Mesenchymal stem cell (in vitro differentiated cells and primary cell): Measurements from ENCODE around the gene SLC16A5.

Experiments
- DNase-seq: peaks from one replicate; pipeline ENCODE4 v3.0.0-alpha.2; 2013
- H2AFZ ChIP-seq: one replicate; pipeline ENCODE4 v1.6.1; 2013; ENCODE audit warnings: low read depth, mild to moderate bottlenecking, control low read depth, inconsistent platforms, low read length, moderate library complexity
- H2AK5ac ChIP-seq: 2 replicates; pipeline ENCODE4 v1.6.1; 2013; ENCODE audit warnings: low read length, moderate library complexity, mild to moderate bottlenecking, inconsistent platforms; ENCODE audit not compliant: severe bottlenecking
- H2BK120ac ChIP-seq: one replicate; pipeline ENCODE4 v1.6.1; 2013; ENCODE audit warnings: low read depth, mild to moderate bottlenecking, inconsistent platforms, low read length, moderate library complexity
- H2BK12ac ChIP-seq, 2 experiments: one replicate each; pipeline ENCODE4 v1.6.1; 2013; ENCODE audit warnings: inconsistent platforms in 2 of 2, low read length in 2 of 2, mild to moderate bottlenecking in 2 of 2, moderate library complexity in 2 of 2, control low read depth in 1 of 2
- H2BK15ac ChIP-seq: one replicate; pipeline ENCODE4 v1.6.1; 2013; ENCODE audit warnings: mild to moderate bottlenecking, low read depth, inconsistent platforms; ENCODE audit not compliant: poor library complexity, severe bottlenecking
- H2BK5ac ChIP-seq: 2 replicates; pipeline ENCODE4 v1.6.1; 2013; ENCODE audit warnings: low read depth, mild to moderate bottlenecking, low read length, control low read depth, inconsistent platforms; ENCODE audit not compliant: poor library complexity, severe bottlenecking
- H3K14ac ChIP-seq, 2 experiments: one replicate each; pipeline ENCODE4 v1.6.1; 2013; ENCODE audit warnings: inconsistent platforms in 2 of 2, low read length in 2 of 2, control low read depth in 1 of 2, mild to moderate bottlenecking in 1 of 2, moderate library complexity in 1 of 2
- H3K18ac ChIP-seq, 2 experiments: one replicate each; pipeline ENCODE4 v1.6.1; 2013; ENCODE audit warnings: inconsistent platforms in 2 of 2, low read length in 2 of 2, control low read depth in 1 of 2, low read depth in 1 of 2, mild to moderate bottlenecking in 1 of 2
- H3K23ac ChIP-seq, 2 experiments: one replicate each; pipeline ENCODE4 v1.6.1; 2013; ENCODE audit warnings: inconsistent platforms in 2 of 2, low read length in 2 of 2, mild to moderate bottlenecking in 2 of 2, moderate library complexity in 2 of 2, control low read depth in 1 of 2
- H3K27ac ChIP-seq: 2 replicates; pipeline ENCODE4 v1.5.1; 2013; ENCODE audit warnings: mild to moderate bottlenecking, moderate library complexity, low read length, control low read depth, inconsistent platforms; ENCODE audit not compliant: poor library complexity, severe bottlenecking
- H3K27me3 ChIP-seq, 2 experiments: 2 replicates each; pipeline versions ENCODE4 v1.6.1 to v1.7.0; 2013; ENCODE audit warnings: low read length in 2 of 2, mild to moderate bottlenecking in 2 of 2, moderate library complexity in 2 of 2, control low read depth in 1 of 2, inconsistent platforms in 1 of 2; ENCODE audit not compliant: control insufficient read depth in 1 of 2, insufficient read depth in 1 of 2
- H3K36me3 ChIP-seq, 2 experiments: 2 replicates each; pipeline versions ENCODE4 v1.6.1 to v1.7.0; 2013; ENCODE audit warnings: low read length in 2 of 2, control low read depth in 1 of 2, inconsistent platforms in 1 of 2, low read depth in 1 of 2, mild to moderate bottlenecking in 1 of 2; ENCODE audit not compliant: insufficient read depth in 2 of 2, control insufficient read depth in 1 of 2
- H3K4ac ChIP-seq, 2 experiments: one replicate each; pipeline ENCODE4 v1.6.1; 2013; ENCODE audit warnings: inconsistent platforms in 2 of 2, low read length in 2 of 2, mild to moderate bottlenecking in 2 of 2, moderate library complexity in 2 of 2, control low read depth in 1 of 2, low read depth in 1 of 2
- H3K4me1 ChIP-seq: 2 replicates; pipeline ENCODE4 v1.6.1; 2013; ENCODE audit warnings: low read depth, low read length, control low read depth; ENCODE audit not compliant: control insufficient read depth, insufficient read depth
- H3K4me2 ChIP-seq: 2 replicates; pipeline ENCODE4 v1.6.1; 2013; ENCODE audit warnings: low read length, mild to moderate bottlenecking, inconsistent platforms; ENCODE audit not compliant: poor library complexity, severe bottlenecking
- H3K4me3 ChIP-seq, 2 experiments: 2 replicates each; pipeline versions ENCODE4 v1.5.1 to v1.7.0; 2013; ENCODE audit warnings: low read length in 2 of 2, mild to moderate bottlenecking in 2 of 2, control low read depth in 1 of 2, low read depth in 1 of 2; ENCODE audit not compliant: insufficient read depth in 1 of 2
- H3K79me1 ChIP-seq: replicated peaks from 2 replicates; pipeline ENCODE4 v1.6.1; 2013; ENCODE audit warnings: mild to moderate bottlenecking, control low read depth, low read length, inconsistent platforms; ENCODE audit not compliant: poor library complexity, severe bottlenecking
- H3K9ac ChIP-seq: 2 replicates; pipeline ENCODE4 v1.7.0; 2013; ENCODE audit warnings: mild to moderate bottlenecking, low read length, moderate library complexity
- H3K9me3 ChIP-seq: 2 replicates; pipeline ENCODE4 v1.7.0; 2013; ENCODE audit warnings: mild to moderate bottlenecking, low read length; ENCODE audit not compliant: control insufficient read depth
- H4K8ac ChIP-seq: one replicate; pipeline ENCODE4 v1.6.1; 2013; ENCODE audit warnings: inconsistent platforms, mild to moderate bottlenecking, low read length, moderate library complexity
- H4K91ac ChIP-seq: one replicate; pipeline ENCODE4 v1.6.1; 2013; ENCODE audit warnings: mild to moderate bottlenecking, low read length, inconsistent platforms
- WGBS: methylation state at CpG from one replicate; pipeline ENCODE4 v1.1.7; 2013; ENCODE audit warnings: mixed read lengths; 5-methylcytosine and 5-hydroxymethylcytosine counted together

The SLC16A5 gene

DNA sequence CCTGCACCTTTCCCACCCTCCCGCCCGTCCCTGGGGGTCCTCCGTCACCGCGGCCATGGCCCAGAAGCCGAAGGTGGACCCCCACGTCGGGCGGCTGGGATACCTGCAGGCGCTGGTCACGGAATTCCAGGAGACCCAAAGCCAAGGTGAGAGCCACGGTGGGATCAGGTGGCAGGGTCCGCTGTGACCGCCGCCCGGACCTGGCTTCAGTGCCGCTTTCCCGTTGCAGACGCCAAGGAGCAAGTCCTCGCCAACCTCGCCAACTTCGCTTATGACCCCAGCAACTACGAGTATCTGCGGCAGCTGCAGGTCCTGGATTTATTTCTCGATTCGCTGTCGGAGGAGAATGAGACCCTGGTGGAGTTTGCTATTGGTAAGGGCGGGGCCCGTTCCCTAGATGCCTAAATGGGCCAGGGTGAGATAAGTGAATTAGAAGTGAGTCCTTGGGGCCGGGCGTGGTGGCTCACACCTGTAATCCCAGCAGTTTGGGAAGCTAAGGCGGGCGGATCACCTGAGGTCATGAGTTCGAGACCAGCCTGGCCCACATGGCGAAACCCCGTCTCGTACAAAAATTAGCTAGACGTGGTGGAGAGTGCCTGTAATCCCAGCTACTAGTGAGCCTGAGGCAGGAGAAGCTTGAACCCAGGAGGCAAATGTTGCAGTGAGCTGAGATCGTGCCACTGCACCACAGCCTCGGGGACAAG lies 22.6 kb downstream of the SLC16A5 start:
- H3K14ac ChIP-seq = peak overlapping the region in 1 of 2 experiments; percentile 89
- H3K27ac ChIP-seq = no peak overlapping the region
- H4K91ac ChIP-seq = no peak overlapping the region
- H3K27me3 ChIP-seq = no peaks in the 10 kb centered on the region
- WGBS = 31% methylated on average over 40 of the region's 40 CpGs
- peaks cover 24% of the 10 kb centered on the region for H3K4me1 ChIP-seq
- peak overlapping the region; percentile 6 to 74 for H3K4ac ChIP-seq
- peaks cover 0 to 6% of the 10 kb centered on the region in 2 experiments for H3K36me3 ChIP-seq
- peaks cover 14% of the 10 kb centered on the region for H3K79me1 ChIP-seq
- no peak overlapping the region for H2AK5ac ChIP-seq
- H3K18ac ChIP-seq = peak overlapping the region in 1 of 2 experiments; percentile 55
- H3K23ac ChIP-seq = peak overlapping the region in 1 of 2 experiments; percentile 84
- H3K4me2 ChIP-seq = peak overlapping the region; percentile 98
- peak overlapping the region in 1 of 2 experiments; percentile 64 for H2BK12ac ChIP-seq
- H2BK120ac ChIP-seq = peak overlapping the region; percentile 75
- DNase-seq = no peak
- H3K9me3 ChIP-seq = no peaks in the 10 kb centered on the region
- H2AFZ ChIP-seq = peak overlapping the region; percentile 72
- H3K9ac ChIP-seq = peak overlapping the region; percentile 85
- no peak overlapping the region for H2BK15ac ChIP-seq
- H4K8ac ChIP-seq = peak overlapping the region; percentile 5
- peak overlapping the region; percentile 66 to 94 for H3K4me3 ChIP-seq
- no peak overlapping the region for H2BK5ac ChIP-seq

DNA sequence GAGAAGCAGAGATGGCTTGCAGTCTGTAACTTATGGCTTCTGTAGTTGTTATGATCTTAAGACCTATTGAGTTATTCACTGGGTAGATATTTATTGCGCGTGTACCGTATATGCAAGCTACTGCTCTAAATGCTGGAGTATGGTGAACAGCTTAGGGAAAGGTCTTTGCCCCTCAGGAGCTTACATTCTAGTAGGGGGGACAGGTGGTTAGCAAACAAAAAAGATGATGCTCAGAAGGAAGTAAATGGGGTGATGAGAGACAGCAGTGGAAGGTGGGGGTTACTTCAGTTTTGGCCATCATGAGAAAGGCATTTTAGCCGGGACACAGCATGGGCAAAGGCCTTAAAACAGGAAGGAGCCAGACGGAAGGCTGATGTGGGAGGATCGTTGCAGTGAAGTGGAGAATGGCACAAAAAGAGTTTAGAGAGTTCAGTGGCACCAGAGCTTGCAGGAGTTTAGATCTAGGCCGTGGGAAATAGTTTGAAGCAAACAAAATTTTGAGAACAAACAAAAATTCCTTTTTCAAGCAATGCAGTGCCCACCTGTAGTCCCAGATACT lies 24.1 kb downstream of the SLC16A5 start:
- peaks cover 18% of the 10 kb centered on the region for H3K79me1 ChIP-seq
- H3K9ac ChIP-seq = no peak overlapping the region
- H3K4me1 ChIP-seq = peaks cover 23% of the 10 kb centered on the region
- no peak overlapping the region for H3K4me2 ChIP-seq
- H3K27me3 ChIP-seq = no peaks in the 10 kb centered on the region
- H2BK12ac ChIP-seq = no peak overlapping the region
- H2BK120ac ChIP-seq = no peak overlapping the region
- no peaks in the 10 kb centered on the region for H3K9me3 ChIP-seq
- no peak overlapping the region for H3K4me3 ChIP-seq
- H2AK5ac ChIP-seq = no peak overlapping the region
- H3K27ac ChIP-seq = no peak overlapping the region
- H3K18ac ChIP-seq = no peak overlapping the region
- H3K23ac ChIP-seq = peak overlapping the region in 1 of 2 experiments; percentile 46
- H3K36me3 ChIP-seq = peaks cover 0 to 15% of the 10 kb centered on the region in 2 experiments
- no peak overlapping the region for H2BK15ac ChIP-seq
- DNase-seq = no peak
- H4K8ac ChIP-seq = no peak overlapping the region
- H2BK5ac ChIP-seq = no peak overlapping the region
- no peak overlapping the region for H3K4ac ChIP-seq
- no peak overlapping the region for H3K14ac ChIP-seq
- WGBS = 90% methylated on average over 7 of the region's 7 CpGs
- H4K91ac ChIP-seq = no peak overlapping the region
- no peak overlapping the region for H2AFZ ChIP-seq

DNA sequence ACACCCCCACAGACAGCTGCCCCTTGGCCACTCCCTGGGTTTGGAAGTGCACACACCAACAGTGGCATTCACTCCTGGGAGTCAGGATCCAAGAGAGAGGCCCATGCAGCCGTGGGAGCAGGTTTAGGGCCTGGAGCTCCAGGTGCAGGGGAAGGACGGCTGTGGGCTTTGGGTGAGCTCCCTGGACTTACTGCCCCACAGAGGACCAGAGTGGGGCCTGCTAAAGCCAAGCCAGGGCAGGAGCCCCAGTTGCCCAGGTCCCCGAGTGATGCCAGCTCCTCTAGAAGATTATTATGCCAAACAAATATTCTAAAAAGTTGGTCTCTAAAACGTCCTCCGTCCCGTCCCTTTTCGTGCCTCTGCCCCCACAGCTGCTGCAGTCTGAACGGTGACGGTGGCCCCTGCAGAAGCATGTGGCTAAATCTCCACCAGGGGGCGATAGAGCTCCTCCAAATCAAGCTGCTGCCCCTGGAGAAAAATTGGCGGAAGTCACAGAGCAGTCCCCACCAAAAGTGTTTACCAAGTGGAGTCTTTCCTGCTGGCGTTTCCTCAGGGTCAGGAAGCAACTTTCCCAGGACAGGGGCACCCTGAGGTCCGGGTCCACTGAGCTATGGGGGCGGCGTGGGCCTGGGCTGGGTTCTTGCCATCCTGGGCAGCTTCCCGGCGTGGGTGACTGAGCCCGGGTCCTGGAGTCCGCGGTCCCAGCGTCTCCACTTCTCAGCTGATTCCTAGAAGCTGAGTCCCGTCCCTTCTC lies 26.2 kb downstream of the SLC16A5 start:
- H4K8ac ChIP-seq = peak overlapping the region; percentile 83
- H3K27ac ChIP-seq = no peak overlapping the region
- H4K91ac ChIP-seq = no peak overlapping the region
- H2BK5ac ChIP-seq = no peak overlapping the region
- H3K9ac ChIP-seq = peak overlapping the region; percentile 85
- peaks cover 4 to 23% of the 10 kb centered on the region in 2 experiments for H3K36me3 ChIP-seq
- H2AFZ ChIP-seq = no peak overlapping the region
- peaks cover 26% of the 10 kb centered on the region for H3K79me1 ChIP-seq
- H2BK120ac ChIP-seq = no peak overlapping the region
- H3K4me1 ChIP-seq = peaks cover 23% of the 10 kb centered on the region
- peak; percentile 86 for DNase-seq
- no peak overlapping the region for H3K14ac ChIP-seq
- no peaks in the 10 kb centered on the region for H3K9me3 ChIP-seq
- 32% methylated on average over 21 of the region's 22 CpGs for WGBS
- H3K23ac ChIP-seq = peak overlapping the region in 1 of 2 experiments; percentile 23
- no peak overlapping the region for H2AK5ac ChIP-seq
- peak overlapping the region in 1 of 2 experiments; percentile 57 for H3K4ac ChIP-seq
- H3K18ac ChIP-seq = peak overlapping the region; percentile 52 to 64
- H2BK15ac ChIP-seq = no peak overlapping the region
- peak overlapping the region; percentile 33 for H3K4me2 ChIP-seq
- H3K4me3 ChIP-seq = peak overlapping the region in 1 of 2 experiments; percentile 85
- no peaks in the 10 kb centered on the region for H3K27me3 ChIP-seq
- no peak overlapping the region for H2BK12ac ChIP-seq
